Activated CD4-positive, CD25-positive, alpha-beta regulatory T cell (primary cell): ENCODE results near the gene THG1L.
A peak's percentile ranks its signal among the peaks of the same experiment; 100 is the strongest.
"Not testable (repeated sequence)": the region's sequence is repeated elsewhere in the genome, so short reads cannot be mapped to it uniquely, and the experiment has no call there.

Experiments used
- DNase-seq, 4 experiments: peaks; one replicate each; lab custom pipeline; 2025; lab: John Stamatoyannopoulos, UW

The THG1L gene

DNA sequence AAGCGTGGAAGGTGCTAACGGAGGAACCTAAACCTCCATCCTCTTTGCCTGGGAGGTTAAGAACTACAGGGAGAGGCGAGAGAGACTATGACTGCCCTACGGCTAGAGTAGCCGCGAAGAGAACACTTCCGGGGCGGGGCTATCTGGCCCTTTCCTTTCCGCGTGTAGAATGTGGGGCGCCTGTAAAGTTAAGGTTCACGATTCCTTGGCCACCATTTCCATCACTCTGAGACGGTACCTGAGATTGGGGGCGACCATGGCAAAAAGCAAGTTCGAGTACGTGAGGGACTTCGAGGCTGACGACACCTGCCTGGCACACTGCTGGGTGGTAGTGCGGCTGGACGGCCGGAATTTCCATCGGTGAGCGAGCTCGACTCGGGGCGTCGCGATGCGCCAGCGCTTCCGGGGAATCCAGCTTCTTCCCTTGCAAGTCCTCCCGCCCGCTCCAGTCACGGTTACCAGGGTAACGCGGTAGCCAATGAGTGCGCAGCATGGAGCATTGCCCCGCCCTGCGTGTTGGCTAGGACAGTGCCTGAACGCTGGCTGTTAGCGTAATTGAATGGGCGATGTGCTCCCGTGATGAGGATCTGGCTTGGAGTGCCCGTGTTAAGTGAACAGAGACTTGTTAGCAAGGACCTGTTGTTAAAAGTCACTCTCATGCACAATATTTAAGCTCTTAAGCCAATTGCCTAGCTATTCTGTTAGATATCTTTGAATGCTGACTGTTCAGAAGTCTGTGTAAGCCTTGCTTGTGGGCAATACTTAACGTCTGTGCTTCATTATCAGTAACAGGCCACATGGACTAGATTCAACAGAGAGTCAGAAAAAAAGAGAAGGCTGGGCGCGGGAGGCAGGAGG is at the start of gene THG1L:
Gene THG1L (plus strand): TSS at position 149 of the 858 bp plus-strand sequence. CDS start 21 bp downstream, at position 170.
- peak; percentile 87 to 96 (median 92) for DNase-seq

DNA sequence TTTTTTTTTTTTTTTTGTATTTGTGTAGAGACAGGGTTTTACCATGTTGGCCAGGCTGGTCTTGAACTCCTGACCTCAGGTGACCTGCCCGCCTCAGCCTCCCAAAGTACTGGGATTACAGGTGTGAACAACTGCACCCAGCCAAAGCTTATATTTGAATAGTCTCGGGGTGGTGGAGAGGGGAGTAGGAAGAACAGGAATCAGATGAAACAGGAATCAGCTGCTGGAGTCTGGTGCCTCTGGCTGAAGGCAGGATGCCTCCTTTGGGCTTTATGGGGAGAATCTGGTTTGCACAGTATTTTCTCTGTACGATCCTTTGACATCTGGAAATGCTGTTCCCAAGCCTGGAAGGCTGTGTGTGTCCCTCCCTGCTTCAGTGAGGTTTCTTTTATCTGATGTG is 49.0 kb upstream of the THG1L start:
- no peak for DNase-seq

DNA sequence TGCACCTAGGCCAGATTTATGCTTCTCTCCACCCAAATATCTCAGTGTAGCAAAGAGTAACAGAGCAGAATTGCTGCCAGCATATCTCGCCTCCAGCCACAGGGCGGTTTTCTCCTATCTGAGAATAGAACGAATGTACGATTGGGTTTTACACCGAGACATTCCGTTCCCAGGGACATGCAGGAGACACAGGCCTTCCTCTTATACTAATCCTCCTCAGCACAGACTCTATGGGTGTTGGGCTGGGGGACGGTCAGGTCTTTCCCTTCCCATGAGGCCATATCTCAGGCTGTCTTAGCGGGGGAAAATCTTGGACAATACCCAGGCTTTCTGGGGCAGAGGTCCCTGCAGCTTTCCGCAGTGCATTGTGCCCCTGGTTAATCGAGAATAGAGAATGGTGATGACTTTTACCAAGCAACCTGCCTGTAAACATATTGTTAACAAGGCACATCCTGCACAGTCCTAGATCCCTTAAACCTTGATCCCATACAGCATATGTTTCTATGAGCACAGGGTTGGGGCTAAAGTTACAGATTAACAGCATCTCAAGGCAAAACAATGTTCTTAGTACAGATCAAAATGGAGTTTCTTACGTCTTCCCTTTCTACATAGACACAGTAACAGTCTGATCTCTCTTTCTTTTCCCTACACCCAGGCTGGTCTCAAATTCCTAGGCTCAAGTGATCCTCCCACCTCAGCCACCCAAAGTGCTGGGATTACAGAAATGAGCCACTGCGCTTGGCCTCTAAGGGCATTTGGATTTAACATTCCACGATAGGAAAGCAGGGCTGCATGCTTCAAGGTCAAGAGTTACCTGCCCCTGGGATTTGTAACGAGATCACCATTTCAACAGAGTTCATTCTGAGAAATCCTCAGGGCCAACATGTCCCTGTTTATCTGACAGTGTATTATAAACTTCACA is 44.7 kb upstream of the THG1L start:
- DNase-seq, result not testable (repeated sequence)

DNA sequence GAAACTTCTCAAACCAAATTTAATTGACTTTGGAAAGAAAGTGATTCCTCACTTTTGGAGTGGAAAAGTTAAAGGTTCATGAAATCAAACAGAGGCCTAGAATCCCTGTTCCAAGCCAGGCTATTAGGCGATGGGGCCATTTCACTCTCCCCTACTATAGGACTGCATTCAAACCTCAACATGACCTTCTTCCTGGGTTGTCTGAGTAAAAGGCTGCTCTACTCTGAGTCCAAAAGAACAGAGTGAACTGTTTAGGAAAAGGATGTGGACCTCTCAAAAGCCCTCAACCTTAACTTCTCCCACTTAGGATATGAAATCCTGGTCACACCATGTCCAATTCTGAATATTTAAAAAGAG is 44.0 kb upstream of the THG1L start:
- no peak for DNase-seq

DNA sequence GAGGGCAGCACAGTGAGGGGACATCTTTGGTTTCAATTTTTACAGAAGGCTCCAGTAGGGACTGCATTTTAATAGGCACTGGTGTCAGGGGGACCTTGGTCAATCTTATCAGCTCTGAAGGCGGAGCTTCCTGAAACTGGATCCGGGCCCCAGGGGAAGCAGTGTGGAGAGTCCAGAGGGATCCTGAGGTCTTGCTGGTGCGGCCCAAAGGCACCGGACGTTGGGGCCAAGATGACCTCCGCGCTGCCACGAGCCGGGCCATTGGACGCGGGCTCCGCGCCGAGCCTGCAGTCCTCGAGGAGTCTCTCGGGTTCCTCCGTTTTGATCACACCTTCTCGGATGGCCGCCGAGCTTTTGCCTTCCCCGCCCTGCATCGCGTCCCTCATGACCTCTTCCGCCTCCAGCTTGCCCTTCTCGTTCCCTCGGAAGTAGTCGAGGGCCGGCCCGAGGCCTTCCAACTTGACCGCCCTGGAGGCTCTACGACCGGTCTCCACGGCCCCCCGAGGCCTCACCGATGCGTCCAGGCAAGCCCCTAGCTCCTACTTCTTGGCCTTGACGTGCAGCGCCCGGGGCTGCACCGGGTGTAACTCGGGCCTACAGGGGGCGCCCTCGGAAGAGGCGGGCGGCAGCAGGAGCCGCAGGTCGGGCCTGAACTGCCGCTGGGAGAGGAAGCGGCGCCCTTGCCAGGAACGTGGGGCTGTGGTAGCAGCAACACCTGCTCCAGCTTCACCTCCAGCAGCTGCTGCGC is 41.1 kb upstream of the THG1L start:
- peak in 1 of 4 experiments; percentile 10 for DNase-seq

DNA sequence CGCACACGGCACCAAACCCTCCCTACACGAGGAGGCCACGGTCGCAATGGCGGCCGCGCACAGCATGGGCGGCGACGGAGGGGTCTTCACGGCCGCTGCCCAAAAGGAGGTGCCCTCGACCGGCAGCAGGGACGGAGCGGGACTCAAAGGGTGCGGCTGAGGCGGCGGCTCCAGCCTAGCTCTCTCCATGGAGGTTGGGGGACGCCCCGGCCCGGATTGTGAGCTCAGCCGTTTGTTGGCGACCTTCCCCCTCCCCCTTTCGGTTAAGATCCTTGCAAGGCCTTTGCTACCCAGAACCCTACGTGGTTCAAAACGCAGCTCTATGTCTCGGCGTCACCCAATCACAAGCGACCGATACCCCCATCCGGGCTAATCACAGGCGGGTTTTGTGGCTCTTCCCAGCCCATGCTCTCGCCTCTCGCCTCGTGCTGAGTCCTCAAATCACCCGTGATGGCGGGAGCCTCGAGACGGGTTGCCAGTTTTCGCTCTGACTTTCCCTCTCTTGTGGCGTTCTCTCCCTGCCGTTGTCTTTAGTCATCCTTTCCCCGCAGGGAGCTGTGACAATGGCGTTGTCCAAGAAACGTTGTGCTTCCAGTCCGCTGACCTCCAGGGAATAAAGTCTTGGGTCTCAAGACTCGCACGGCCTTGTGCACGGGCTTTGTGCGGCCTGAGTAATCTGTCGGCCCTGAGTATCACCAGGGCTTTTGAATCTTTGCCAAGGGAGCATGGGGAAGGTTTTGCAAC is 40.4 kb upstream of the THG1L start:
- DNase-seq, result no peak

DNA sequence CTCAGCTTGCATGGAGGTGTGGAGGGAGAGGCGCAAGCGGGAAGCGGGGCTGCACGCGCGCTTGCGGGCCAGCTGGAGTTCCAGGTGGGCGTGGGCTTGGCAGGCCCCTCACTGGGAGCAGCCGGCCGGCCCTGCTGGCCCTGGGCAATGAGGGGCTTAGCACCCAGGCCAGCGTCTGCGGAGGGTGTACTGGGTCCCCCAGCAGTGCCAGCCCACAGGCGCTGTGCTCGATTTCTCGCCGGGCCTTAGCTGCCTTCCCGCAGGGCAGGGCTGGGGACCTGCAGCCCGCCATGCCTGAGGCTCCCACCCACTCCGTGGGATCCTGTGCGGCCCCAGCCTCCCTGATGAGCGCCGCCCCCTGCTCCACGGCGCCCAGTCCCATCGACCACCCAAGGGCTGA is 37.4 kb upstream of the THG1L start:
- DNase-seq, result not testable (repeated sequence)

DNA sequence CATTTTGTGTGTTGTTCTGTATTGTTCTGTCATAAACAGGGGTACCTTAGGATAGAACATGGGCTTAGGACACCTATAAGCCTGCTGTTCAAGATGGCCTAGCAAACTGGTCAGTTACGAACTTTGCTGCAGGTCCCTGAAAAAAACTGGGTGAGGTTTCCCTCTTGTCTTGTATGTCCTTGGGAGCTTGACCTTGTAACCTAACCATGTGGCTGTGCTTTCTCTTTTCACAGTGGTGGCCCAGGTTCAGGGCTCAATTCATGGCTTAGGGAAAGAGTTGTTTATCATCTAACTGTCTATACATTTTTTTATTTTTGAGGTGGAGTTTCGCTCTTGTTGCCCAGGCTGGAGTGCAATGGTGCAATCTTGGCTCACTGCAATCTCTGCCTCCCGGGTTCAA is 35.1 kb upstream of the THG1L start:
- not testable (repeated sequence) for DNase-seq

DNA sequence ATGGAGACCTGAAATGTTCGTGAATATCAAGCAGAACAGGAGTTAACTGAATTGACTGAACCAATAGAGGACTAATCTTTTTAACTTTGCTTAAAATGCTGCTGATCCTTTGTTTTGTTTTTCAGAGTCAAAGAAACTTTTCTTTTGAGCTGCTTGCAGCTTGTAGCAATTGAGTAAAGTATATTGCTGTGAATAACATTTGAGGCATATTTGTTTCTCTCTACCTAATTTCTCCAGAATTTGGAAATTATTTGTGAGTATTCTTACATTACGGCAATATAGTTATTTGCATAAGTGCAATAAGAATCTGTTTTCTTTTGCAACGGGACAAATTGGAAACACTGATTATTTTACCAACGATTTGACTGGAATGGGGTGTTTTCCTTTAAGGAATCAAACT is 32.5 kb upstream of the THG1L start:
- DNase-seq, result not testable (repeated sequence)

DNA sequence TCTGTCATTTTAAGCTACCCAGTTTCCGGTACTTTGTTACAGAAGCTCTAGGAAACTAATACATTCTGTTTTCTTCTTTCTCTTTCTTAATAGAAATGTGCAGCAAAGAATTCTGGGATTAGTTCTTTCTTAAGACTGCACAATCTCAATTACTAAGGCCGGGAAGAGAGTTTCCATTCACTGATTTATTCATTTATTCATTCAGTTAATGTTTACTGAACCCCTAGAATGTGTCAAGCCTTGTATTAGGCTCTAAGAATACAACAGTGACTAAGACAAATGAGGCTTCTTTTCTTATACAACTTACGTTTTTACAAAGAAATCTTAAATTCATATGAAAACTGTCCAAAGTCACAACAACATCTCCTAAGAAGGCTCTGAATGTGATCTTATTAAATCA is 27.5 kb upstream of the THG1L start:
- DNase-seq, result no peak

DNA sequence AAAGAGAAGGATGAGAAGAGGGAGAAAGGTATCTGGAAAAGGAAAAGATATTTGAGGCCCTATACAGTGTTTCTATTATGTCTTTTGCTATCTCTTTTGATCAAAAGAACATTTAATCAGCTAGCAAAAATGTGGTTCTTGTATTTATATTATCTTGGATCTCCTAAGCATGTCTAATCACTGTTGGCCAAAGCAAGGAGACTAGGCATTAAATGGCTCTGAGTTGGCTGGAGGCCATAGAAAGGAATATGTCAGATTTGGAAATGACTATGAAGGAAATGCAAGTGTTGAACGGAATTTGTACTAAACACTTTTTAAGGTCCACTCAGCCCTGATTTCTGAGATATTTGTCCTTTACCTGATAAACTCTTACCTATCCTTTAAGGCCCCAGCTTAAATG is 22.4 kb upstream of the THG1L start:
- DNase-seq, result no peak

DNA sequence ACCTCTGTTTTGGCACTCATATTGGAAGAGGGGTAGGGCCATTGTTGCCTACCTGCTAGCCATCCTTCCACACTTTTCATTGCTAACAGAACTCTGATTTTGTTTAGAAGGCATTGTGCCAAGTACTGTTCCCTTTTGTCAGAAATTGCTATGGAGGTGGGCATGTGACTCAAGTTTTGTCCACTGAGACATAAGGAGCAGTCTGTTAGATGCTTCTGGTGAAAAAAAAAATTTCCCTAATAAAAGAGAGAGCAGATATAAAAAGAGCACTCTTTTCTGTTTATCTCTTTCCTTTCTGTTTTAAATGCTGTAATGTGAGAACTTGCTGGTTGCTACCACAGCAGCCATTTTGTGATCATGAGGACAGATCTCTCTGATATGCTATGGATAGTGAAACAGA is 21.9 kb upstream of the THG1L start:
- no peak for DNase-seq

DNA sequence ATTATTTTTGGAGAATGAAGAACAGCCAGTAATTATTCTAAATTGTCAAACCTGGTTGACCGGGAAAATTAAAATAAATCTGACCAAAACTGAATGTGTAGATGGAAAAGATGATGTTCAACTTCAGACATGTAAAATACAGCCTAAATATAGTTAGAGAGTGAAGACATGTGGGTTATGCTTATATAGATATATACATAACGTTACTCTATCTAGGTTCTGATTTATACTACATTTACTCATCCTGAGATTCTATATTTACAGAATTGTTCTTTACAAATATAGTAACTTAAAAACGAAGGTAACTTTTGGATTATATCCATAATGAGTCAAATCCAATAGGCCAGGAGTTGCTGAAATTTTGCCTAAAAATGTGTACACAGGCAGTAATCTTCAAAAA is 20.8 kb upstream of the THG1L start:
- no peak for DNase-seq

DNA sequence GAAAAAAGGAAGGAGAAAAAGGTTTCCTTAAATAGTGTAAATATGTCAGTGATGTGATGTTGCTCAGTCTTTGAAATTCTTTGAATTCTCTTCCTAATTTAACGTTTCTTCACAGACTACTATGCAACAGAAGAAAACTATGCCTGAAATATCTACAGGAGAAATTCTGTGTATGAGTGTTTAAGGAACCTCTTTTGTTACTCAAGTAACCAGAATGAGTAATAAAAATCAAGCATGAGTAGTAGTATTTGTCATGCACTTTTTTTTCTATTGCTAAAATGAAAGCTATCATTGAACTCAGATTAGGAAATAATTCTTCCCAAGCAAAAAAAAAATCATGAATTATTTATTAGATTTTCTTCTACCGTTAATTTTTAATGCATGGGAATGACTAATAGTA is 20.3 kb upstream of the THG1L start:
- DNase-seq, result no peak

DNA sequence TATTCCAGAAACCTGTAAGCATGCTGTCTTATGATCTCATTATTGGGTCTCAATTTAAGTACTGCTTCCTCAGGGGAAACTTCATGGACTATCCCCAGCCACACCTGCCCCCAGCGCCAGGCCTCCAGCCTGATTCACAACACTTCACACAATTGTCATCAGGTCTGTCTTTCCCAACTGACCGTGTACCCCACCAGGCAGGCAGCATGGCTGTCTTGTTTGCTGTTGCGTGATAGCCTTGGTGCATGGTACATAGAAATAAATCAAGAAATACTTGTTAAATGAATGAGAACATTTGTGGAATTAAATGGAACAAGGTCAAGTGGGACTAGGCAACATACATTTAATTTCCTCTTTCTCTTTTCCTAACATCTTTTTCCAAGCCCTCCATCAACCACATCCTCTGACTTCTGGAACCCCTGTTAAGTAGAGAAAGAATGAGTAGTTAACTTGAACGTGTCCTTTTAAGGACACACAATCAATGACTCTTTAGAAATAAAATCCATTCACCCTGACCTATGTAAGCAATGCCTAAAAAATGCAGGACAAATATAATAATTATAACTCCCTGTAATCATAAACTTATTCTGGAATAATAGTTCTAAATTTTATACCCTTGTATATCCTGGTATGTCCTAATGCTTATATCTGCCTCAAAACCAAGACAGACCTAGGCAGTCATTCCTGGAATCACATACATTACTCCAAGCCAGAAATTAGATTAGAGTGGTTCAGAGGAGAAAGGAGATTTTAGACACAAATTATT is 17.2 kb upstream of the THG1L start:
- DNase-seq, result no peak

DNA sequence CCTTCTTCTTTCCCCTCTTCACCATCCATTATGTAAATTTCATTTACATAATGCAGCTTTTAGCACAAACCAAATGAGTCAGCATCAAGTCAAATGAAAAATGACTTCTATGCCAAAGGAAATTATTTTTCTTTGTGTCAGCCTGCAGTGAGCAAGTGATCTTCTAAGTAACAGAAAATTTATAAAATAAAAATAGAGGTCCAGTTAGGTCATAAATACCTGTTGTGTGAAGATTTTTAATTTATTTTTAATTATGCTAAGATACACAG is 16.7 kb upstream of the THG1L start:
- no peak for DNase-seq

DNA sequence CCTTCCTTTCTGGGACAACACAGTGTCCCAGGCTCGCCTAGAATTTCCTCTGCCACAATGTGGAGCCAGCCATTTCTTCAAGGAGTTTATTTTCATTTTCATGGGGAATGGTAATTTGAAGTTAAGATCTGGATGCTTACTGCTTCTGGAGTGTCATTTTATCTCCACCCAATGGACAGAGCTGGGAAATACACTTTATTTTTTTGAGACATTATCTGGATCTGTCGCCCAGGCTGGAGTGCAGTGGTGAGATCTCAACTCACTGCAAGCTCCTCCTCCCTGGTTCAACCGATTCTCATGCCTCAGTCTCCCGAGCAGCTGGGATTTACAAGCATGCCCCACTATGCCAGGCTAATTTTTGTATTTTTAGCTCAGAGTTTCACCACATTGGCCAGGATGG is 12.7 kb upstream of the THG1L start:
- DNase-seq, result no peak

DNA sequence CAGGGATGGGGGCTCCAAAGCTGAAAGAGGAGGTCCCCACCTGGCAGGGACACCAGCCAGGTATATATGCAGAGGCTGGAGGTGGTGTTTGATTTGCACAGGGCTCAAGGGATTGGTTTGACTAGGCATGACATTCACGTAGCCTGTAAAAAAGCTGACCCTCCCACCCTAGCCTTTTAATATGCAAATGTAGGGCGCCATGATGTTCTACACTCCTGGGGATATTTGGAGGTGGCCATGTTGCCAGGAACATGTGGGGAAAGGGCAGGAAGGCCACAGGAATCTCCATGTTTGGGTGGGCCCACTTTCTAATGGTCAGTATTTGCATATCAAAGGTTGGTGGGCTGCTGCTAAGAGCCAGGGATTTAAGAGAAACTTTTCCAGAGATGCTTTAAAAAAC is 12.0 kb upstream of the THG1L start:
- no peak for DNase-seq

DNA sequence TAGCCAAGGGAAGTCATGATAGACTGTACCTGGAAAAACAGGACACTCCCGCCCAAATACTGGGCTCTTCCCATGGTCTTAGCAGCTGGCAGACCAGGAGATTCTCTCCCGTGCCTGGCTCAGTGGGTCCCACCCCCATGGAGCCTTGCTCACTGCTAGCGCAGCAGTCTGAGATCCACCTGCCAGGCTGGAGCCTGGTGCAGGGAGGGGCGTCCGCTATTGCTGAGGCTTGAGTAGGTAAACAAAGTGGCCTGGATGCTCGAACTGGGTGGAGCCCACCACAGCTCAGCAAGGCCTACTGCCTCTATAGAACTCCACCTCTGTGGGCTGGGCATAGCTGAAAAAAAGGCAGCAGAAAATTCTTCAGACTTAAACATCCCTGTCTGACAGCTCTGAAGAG is 10.1 kb upstream of the THG1L start:
- no peak for DNase-seq

DNA sequence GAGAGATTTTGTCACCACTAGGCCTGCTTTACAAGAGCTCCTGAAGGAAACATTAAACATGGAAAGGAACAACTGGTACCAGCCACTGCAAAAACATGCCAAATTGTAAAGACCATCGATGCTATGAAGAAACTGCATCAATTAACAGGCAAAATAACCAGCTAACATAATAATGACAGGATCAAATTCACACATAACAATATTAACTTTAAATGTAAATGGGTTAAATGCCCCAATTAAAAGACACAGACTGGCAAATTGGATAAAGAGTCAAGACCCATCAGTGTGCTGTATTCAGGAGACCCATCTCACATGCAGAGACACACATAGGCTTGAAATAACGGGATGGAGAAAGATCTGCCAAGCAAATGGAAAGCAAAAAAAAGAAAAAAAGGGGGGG is 8.3 kb upstream of the THG1L start:
- DNase-seq, result not testable (repeated sequence)

DNA sequence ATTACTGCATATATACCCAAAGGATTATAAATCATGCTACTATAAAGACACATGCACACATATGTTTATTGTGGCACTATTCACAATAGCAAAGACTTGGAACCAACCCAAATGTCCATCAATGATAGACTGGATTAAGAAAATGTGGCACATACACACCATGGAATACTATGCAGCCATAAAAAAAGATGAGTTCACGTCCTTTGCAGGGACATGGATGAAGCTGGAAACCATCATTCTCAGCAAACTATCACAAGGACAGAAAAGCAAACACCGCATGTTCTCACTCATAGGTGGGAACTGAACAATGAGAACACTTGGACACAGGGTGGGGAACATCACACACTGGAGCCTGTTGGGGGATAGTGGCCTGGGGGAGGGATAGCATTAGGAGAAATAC is 4.6 kb upstream of the THG1L start:
- DNase-seq, result not testable (repeated sequence)
